CD4-positive, alpha-beta T cell treated with Interleukin-6 at 100 ng/mL for 8 hours (primary cell): ENCODE measurements around the gene SMIM31.

Experiments
- DNase-seq: peaks from one replicate; pipeline ENCODE4 v3.0.0-alpha.2; 2020; ENCODE audit warnings: mixed read lengths, low spot score

The SMIM31 gene

DNA sequence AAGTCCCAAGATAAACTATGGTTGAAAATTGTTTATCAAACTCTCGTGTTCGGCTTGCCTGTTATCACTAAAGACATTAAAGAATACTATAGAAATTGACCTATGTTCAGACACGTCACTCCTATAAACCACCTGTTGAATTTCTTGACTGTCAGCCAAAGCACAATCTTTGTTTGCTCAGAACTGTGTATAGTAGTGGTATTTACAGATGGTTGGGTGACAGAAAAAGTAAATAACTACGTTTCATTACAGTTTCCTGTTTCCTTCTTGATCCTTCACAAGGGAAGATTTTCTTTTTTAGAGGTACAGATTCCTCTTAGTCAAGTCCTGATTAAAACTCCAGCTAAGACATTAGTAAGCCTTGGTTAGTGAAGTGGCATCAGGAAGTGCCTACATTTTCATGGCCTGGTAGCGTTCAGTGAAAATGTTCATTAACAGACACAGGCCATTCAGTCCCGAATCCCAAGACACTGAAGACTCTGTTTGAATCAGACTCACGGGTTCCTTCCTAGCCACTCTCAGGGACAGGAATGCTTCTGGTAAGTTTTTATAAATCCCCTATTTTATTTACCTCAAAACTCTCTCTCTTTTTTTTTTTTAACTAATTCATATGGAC, at the start of gene SMIM31:
SMIM31 (plus strand) TSS at position 259 of the 616 bp plus-strand sequence. CDS start 16,313 bp downstream, outside the sequence.
- DNase-seq = no peak

- DNase-seq = no peak
Measured at GRCh38 chr4:164706675-164707074, 47.3 kb upstream of the SMIM31 start.

DNA sequence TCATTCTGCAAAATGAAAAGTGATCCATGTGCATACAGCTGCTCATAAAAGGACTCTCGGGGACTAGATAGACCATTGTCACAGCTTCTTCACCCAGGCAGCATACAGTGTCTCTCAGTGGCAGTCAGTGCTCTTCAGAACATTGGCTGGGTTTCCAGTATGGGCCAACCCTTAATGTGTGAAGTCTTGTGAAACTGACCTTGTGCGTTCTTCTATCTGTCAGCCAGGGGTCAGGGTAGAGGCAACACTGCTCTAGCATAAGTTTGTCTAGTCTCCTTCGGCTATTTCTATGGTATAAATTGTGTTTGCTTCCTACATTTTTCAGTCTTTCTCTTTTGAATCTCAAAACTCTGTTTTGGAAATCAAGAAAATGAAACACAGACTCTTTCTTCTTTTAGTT, 37.0 kb upstream of the SMIM31 start:
- no peak for DNase-seq

DNA sequence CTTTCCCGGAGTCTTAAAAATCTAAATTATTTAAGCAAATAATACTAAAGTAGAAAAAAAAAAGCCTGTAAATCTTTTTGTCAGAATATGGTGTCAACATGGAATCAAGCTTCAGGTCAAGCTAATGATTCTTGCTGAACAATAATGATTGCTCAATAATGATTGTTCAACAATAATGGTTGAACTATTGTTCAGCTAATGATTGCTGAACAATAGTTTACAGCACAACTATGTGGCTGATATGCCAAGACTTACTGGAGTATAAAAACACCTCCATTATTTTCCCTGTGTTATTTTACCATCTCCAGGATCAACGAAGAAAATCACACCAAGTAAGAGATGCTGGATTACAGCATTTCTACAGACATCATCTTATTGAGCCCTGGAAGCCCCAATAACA, 35.1 kb upstream of the SMIM31 start:
- no peak for DNase-seq

- no peak for DNase-seq
Measured at GRCh38 chr4:164725066-164725465, 28.9 kb upstream of the SMIM31 start.

- DNase-seq = no peak
Measured at GRCh38 chr4:164730705-164731393, 23.1 kb upstream of the SMIM31 start.

DNA sequence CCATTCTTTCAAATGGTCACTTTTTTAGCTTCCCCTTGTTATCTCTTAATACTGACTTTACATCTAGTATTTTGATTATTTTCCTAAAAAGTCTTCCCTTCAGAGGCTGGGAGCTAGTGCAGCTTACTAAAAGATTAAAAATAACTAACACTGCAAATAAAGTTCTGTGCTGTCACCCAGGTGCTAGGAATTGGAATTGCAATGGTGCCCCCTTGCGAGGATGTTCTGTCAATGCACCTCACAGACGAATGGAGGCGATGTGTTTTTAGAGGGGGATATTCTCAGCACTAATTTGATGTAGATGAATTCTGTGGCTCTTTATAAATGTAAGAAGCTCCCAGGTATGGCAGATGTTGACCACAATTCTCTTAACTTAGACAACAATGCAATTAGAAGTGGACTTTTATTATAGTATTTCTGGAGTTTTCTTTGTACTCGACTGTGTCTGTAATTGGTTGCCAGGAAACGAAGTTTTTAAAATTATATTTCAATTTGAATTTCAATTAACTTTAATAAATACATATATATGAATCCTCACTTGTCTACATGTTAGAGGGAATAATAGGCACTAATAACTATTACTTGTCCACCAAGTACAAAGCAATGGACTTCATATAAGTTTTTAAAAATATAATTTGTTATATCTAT, 22.0 kb upstream of the SMIM31 start:
- peak; percentile 31 for DNase-seq

DNA sequence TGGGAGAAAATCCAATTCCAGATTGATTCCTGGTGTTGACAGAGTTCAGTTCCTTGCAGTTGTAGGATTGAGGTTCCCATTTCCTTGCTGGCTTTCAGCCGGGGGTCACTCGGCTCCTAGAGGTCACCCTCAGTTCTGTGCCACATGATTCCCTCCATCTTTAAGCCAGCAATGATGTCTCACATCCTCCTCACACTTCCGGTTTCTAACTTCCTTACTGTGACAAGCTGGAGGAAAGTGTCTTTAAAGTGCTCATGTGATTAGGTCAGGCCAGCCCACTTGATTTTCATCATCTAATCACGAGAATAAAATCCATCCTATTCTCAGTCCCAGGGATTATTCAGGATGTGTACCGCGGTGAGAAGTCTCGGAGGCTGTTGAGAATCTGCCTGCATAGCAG, 19.4 kb upstream of the SMIM31 start:
- DNase-seq = no peak

DNA sequence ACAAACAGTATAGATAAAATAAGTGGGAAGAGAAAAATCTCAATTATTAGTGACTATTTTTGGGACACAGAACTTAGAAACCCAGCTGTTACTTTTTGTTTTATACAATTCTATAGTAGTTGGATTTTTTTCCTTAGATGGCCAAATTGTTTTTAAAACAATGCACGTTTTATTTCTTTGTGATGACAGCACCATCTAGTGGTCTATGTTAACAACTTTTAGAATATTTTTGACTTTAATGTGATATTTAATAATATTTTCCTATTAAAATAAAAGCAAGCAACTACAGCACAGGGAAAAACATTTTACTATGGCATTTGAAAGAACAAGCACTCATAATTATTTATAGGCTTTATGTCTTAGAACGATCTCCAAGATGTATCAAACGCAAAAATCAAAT, 5.6 kb upstream of the SMIM31 start:
- DNase-seq = no peak

DNA sequence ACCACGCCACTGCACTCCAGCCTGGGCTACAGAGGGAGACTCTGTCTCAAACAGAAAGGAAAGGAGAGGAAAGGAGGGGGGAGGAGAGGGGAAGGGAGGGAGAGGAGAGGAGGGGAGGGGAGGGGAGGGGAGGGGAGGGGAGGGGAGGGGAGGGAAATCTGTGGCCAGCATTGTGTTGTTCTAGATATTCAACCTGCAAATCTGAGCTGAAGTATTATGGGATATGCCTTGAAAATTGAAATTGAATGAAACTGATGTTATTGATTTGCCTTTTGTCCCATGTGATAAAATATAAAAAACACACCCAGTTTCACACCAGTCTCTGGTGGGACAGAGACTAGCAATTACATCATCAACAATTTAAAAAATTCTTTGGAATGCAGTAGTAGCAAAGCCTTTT, 1.5 kb downstream of the SMIM31 start:
- DNase-seq = no peak

- no peak for DNase-seq
Measured at GRCh38 chr4:164756686-164757085, 2.8 kb downstream of the SMIM31 start.

- no peak for DNase-seq
Measured at GRCh38 chr4:164761241-164761640, 7.3 kb downstream of the SMIM31 start.

GRCh38 chr4:164761746-164762275, 7.9 kb downstream of the SMIM31 start:
- DNase-seq = no peak

- DNase-seq = no peak
Measured at GRCh38 chr4:164765096-164765495, 11.2 kb downstream of the SMIM31 start.

GRCh38 chr4:164765833-164766232, 11.9 kb downstream of the SMIM31 start:
- no peak for DNase-seq

- no peak for DNase-seq
Measured at GRCh38 chr4:164768516-164768915, 14.6 kb downstream of the SMIM31 start.

DNA sequence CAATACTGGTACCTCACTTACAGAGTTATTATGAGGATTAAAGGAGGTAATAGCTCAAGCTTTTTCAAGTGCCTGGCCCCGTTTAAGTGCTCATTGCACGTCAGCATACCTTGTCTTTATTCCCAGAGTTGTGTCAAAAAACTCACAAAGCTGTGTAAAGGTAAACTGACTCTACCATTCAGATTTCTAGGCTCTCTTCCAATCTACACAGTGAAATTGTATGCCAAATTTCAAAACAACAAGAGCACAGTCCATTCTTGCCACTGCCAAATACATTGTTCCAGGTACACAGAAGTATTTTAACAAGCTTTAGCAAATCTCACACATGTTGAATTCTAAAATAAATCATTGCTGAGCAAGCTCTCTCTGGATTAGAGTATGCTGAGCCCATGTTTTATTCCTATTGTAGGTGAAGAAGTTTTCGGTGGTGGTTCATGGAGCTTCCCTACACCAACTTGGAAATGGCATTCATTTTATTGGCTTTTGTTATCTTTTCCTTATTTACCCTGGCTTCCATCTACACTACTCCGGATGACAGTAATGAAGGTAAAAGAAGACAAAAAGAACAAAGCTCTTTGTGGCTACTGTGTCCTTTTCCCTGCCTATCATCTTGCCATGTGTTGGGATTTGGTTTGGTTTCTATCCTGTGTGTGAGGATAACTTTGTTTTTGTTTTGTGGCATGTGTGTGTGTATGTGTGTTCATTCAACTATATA, 16.2 kb downstream of the SMIM31 start:
- DNase-seq = no peak

- DNase-seq = no peak
Measured at GRCh38 chr4:164771088-164771487, 17.2 kb downstream of the SMIM31 start.

- no peak for DNase-seq
Measured at GRCh38 chr4:164772076-164772475, 18.1 kb downstream of the SMIM31 start.

DNA sequence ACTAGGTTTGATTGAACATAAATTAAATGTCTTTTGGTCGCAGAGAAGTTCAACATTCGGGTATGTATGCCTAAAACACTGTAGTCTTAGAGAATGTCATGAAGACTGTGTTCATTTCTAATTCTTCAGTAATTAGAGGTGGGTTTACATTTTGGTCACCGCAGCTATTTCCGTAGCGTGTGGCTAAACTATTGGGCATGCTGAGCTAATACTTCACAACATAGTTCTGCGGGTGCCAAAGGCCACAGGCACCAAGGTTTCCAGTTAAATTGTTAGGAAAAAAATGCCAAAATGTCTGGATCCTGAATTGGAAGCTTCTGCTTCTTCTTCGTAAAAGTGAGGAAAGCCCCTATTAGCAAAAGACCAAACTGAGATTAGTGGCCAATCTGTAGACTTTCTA, 25.1 kb downstream of the SMIM31 start:
- DNase-seq = no peak

DNA sequence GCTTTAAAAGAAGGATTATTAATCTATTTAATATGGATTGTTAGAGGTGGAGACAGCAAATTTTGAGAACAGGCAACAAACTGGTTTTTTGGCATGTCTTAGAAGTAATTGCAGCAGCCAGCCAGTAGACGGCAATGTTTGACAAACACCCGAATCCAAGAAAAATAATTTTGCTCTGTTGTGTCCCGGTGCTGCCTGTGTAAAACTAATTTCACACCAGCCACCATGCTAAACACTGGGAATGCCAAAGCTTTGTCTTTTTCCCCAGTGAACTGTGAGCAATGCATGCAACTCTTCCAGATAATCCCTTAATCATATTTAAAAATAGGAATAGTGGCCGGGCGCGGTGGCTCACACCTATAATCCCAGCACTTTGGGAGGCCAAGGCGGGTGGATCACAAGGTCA, 25.9 kb downstream of the SMIM31 start:
- no peak for DNase-seq

GRCh38 chr4:164780839-164781238, 26.9 kb downstream of the SMIM31 start:
- DNase-seq = no peak

DNA sequence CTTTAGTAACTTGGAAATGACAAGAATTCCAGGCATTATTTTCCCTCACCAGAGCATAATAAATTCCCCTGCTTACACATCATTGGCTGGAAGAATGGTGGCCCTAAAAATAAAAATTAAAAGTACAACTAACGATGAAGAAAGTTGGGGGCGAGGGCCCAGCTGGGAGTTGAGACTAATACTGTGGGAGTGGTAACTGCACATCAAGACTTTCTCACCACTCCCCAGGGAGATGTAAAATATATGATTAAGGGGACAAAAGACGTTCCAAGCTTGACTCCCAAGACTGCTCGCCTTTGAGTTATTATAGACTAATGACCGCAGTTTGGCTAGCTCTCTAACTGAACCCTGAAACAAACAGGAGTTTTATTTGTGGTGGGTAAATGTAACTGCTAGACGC, 30.0 kb downstream of the SMIM31 start:
- DNase-seq = no peak
